GM21717 (cell line): ENCODE data around the gene MMEL1.
A peak's percentile ranks its signal among the peaks of the same experiment; 100 is the strongest.

Experiments
- ATAC-seq: cut with Tn5 transposase; IDR thresholded peaks from one replicate; pipeline ENCODE4 v1.9.1; 2021; ENCODE audit warnings: mild to moderate bottlenecking, moderate library complexity; ENCODE audit not compliant: unreplicated experiment

Gene MMEL1

GRCh38 chr1:2594001-2594640 lies 38.7 kb downstream of the MMEL1 start:
- no peak for ATAC-seq

- ATAC-seq: no peak
Measured at GRCh38 chr1:2593251-2593878, 39.5 kb downstream of the MMEL1 start.

GRCh38 chr1:2592672-2593071 lies 40.1 kb downstream of the MMEL1 start:
- no peak for ATAC-seq

GRCh38 chr1:2591581-2592261 lies 41.1 kb downstream of the MMEL1 start:
- ATAC-seq: no peak

- no peak for ATAC-seq
Measured at GRCh38 chr1:2591233-2591580, 41.6 kb downstream of the MMEL1 start.

- ATAC-seq: no peak
Measured at GRCh38 chr1:2590233-2591141, 42.3 kb downstream of the MMEL1 start.

GRCh38 chr1:2589431-2590232 lies 43.2 kb downstream of the MMEL1 start:
- no peak for ATAC-seq

GRCh38 chr1:2588661-2589430 lies 44.0 kb downstream of the MMEL1 start:
- ATAC-seq: no peak

GRCh38 chr1:2587860-2588571 lies 44.8 kb downstream of the MMEL1 start:
- ATAC-seq: no peak

- no peak for ATAC-seq
Measured at GRCh38 chr1:2587071-2587859, 45.6 kb downstream of the MMEL1 start.

- ATAC-seq: peak; percentile 55
Measured at GRCh38 chr1:2586154-2587070, 46.4 kb downstream of the MMEL1 start, which contains the start of gene PRXL2B. Gene PRXL2B (plus strand): TSS chr1:2586777. CDS start chr1:2586886, 109 bp downstream.

- peak; percentile 43 for ATAC-seq
Measured at GRCh38 chr1:2585318-2586092, 47.3 kb downstream of the MMEL1 start.

- ATAC-seq: no peak
Measured at GRCh38 chr1:2584686-2585317, 48.0 kb downstream of the MMEL1 start.

GRCh38 chr1:2583871-2584351 lies 48.9 kb downstream of the MMEL1 start:
- no peak for ATAC-seq

GRCh38 chr1:2583331-2583791 lies 49.5 kb downstream of the MMEL1 start:
- ATAC-seq: no peak

- no peak for ATAC-seq
Measured at GRCh38 chr1:2582391-2582790, 50.4 kb downstream of the MMEL1 start.
